WTC11 (cell line): ENCODE data around the gene NUDCD3. TPM values are rescaled to one million over a fixed set of nuclear protein-coding genes. Genes with fewer than 3 reads are reported as not detected.

Experiments
- ATAC-seq: fragments of 200-7000 bp; cut with Tn5 transposase; 2 replicates; pipeline ENCODE4 v1.10.0; 2021; ENCODE audit warnings: mild to moderate bottlenecking, moderate library complexity
- CTCF ChIA-PET: fragments of 300-600 bp; sonication (Branson Sonifier 250); formaldehyde crosslinking; loops from one replicate; lab custom pipeline; 2021; ENCODE audit warnings: antibody characterized with exemption; lab: Charles Lee
- POLR2A ChIA-PET: fragments of 350-600 bp; sonication (Branson Sonifier 250); formaldehyde crosslinking; loops from one replicate; lab custom pipeline; 2021; ENCODE audit warnings: antibody characterized with exemption; lab: Charles Lee
- DNase-seq: peaks from one replicate; pipeline ENCODE4 v3.0.0; 2021; ENCODE audit warnings: low spot score
- H3K27ac Mint-ChIP-seq: 2 replicates; pipeline ENCODE4 v1.8.0; 2021; ENCODE audit warnings: mixed read lengths
- H3K27me3 Mint-ChIP-seq: 2 replicates; pipeline ENCODE4 v1.8.0; 2021; ENCODE audit warnings: low read depth, mild to moderate bottlenecking, moderate library complexity, mixed read lengths
- H3K36me3 Mint-ChIP-seq: 2 replicates; pipeline ENCODE4 v1.8.0; 2021; ENCODE audit warnings: mixed read lengths
- H3K4me1 Mint-ChIP-seq: 2 replicates; pipeline ENCODE4 v1.8.0; 2022; ENCODE audit warnings: mixed read lengths
- H3K4me3 Mint-ChIP-seq: 2 replicates; pipeline ENCODE4 v1.8.0; 2021; ENCODE audit warnings: mild to moderate bottlenecking, moderate library complexity, mixed read lengths
- H3K9me3 Mint-ChIP-seq: 2 replicates; pipeline ENCODE4 v1.8.0; 2021; ENCODE audit warnings: mixed read lengths
- CBFB ChIP-seq: sonication (generic); formaldehyde crosslinking; IDR thresholded peaks from 2 replicates; pipeline ENCODE4 v1.8.1; 2022; ENCODE audit warnings: mild to moderate bottlenecking, low read depth, missing genetic modification reagents
- CREB1 ChIP-seq: sonication (generic); formaldehyde crosslinking; IDR thresholded peaks from 2 replicates; pipeline ENCODE4 v1.8.0; 2023; ENCODE audit warnings: mild to moderate bottlenecking, missing genetic modification reagents
- E2F5 ChIP-seq: sonication (generic); formaldehyde crosslinking; IDR thresholded peaks from 2 replicates; pipeline ENCODE4 v1.8.1; 2022; ENCODE audit warnings: mild to moderate bottlenecking, moderate library complexity, missing genetic modification reagents
- ESRRA ChIP-seq: sonication (generic); formaldehyde crosslinking; IDR thresholded peaks from 2 replicates; pipeline ENCODE4 v1.8.1; 2022; ENCODE audit warnings: mild to moderate bottlenecking, missing genetic modification reagents, borderline replicate concordance
- FOXJ3 ChIP-seq: sonication (generic); formaldehyde crosslinking; IDR thresholded peaks from 2 replicates; pipeline ENCODE4 v1.9.0; 2021; ENCODE audit warnings: missing genetic modification reagents, mild to moderate bottlenecking, borderline replicate concordance
- GABPB1 ChIP-seq: sonication (generic); formaldehyde crosslinking; IDR thresholded peaks from 2 replicates; pipeline ENCODE4 v1.8.1; 2023; ENCODE audit warnings: mild to moderate bottlenecking, missing genetic modification reagents
- IRF2 ChIP-seq: sonication (generic); formaldehyde crosslinking; IDR thresholded peaks from 2 replicates; pipeline ENCODE4 v1.8.0; 2022; ENCODE audit warnings: low read depth, missing genetic modification reagents, borderline replicate concordance
- JAZF1 ChIP-seq: fragments of 250-450 bp; sonication (Bioruptor Pico); IDR thresholded peaks from 2 replicates; pipeline ENCODE4 v1.9.0; 2021; ENCODE audit warnings: moderate library complexity, mild to moderate bottlenecking, inconsistent platforms
- MAX ChIP-seq: sonication (generic); formaldehyde crosslinking; IDR thresholded peaks from 2 replicates; pipeline ENCODE4 v1.8.0; 2022; ENCODE audit warnings: mild to moderate bottlenecking, missing genetic modification reagents
- MXD4 ChIP-seq: fragments of 250-450 bp; sonication (Bioruptor Pico); IDR thresholded peaks from 2 replicates; pipeline ENCODE4 v1.8.0; 2021; ENCODE audit warnings: mild to moderate bottlenecking, moderate library complexity, borderline replicate concordance
- RORB ChIP-seq: fragments of 250-450 bp; sonication (Bioruptor Pico); IDR thresholded peaks from 2 replicates; pipeline ENCODE4 v1.9.0; 2021; ENCODE audit warnings: mild to moderate bottlenecking
- TCF7 ChIP-seq: sonication (generic); formaldehyde crosslinking; IDR thresholded peaks from 2 replicates; pipeline ENCODE4 v1.8.0; 2022; ENCODE audit warnings: mild to moderate bottlenecking, low read depth, missing genetic modification reagents, moderate library complexity
- TEAD4 ChIP-seq: sonication (generic); formaldehyde crosslinking; IDR thresholded peaks from 2 replicates; pipeline ENCODE4 v1.8.0; 2022; ENCODE audit warnings: mild to moderate bottlenecking, missing genetic modification reagents
- ZBTB21 ChIP-seq: sonication (generic); formaldehyde crosslinking; IDR thresholded peaks from 2 replicates; pipeline ENCODE4 v1.8.1; 2023; ENCODE audit warnings: mild to moderate bottlenecking, missing genetic modification reagents, borderline replicate concordance
- ZNF219 ChIP-seq: sonication (generic); formaldehyde crosslinking; IDR thresholded peaks from 2 replicates; pipeline ENCODE4 v1.8.0; 2023; ENCODE audit warnings: missing genetic modification reagents, mild to moderate bottlenecking, borderline replicate concordance
- ZNF281 ChIP-seq: sonication (generic); formaldehyde crosslinking; IDR thresholded peaks from 2 replicates; pipeline ENCODE4 v1.8.0; 2023; ENCODE audit warnings: mild to moderate bottlenecking, missing genetic modification reagents
- total RNA-seq: library from RNA; stranded (reverse); gene quantifications from 3 replicates; pipeline ENCODE4 v1.2.3, GENCODE V29; 2021
- TF ChIP-seq, protein P1 (sequence below): sonication (generic); formaldehyde crosslinking; IDR thresholded peaks from 2 replicates; pipeline ENCODE4 v1.8.1; 2023; ENCODE audit warnings: mild to moderate bottlenecking, missing genetic modification reagents
- TF ChIP-seq, protein P2 (sequence below): fragments of 250-450 bp; sonication (Bioruptor Pico); IDR thresholded peaks from 2 replicates; pipeline ENCODE4 v2.1.2; 2022; ENCODE audit warnings: mild to moderate bottlenecking, moderate library complexity

The NUDCD3 gene
- total RNA-seq, 1 experiment from 2014 or later: 71.8 TPM

DNA sequence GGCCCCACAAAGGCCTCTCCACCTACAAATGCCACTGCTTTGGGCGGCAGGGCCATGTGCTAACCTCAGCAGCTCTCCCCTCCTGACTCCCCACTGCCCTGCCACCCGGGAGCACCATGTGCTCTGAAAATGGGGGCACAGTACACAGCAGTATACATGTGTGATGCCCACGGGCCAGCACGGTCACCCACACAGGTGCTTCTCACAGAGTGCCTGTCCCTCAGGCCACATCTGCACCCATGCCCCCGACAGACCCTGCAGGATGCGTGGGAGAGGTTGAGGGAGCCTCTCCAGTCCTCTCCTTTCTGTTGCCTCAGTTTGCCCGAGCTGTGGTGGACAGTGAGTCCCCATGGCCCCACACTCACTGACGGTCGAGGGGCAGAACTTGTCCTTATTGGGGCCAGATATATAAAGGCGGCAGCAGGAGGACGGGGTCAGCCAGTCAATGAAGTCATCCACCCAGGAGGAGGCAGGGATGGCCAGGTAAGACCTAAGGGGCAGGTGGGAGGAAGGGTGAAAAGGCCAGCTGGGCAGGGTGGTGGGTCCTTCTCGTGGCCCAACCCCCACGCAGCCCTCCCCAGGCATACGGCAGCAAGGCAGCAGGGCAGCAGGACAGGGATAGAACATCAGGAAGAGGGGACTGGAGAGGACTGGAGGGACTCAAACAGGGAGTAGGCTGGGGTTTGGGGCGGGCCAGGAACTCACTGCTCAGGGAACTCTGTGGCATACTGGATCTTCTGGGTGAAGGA lies 31.1 kb upstream of the NUDCD3 start:
- no peaks in the 10 kb centered on the region for H3K4me1 Mint-ChIP-seq
- no peak overlapping the region for H3K4me3 Mint-ChIP-seq
- ChIA-PET POLR2A (no interaction called here), CTCF (interaction anchor here (4.3 kb wide), 1 partner anchor 13 kb away, joined by 22 read pairs; no protein-coding TSS in a partner anchor)
- 0 out of 2 replicates have a peak, but pooled peaks cover 4% of the 10 kb centered on the region for H3K36me3 Mint-ChIP-seq
- H3K27ac Mint-ChIP-seq: no peak overlapping the region
- no peak for DNase-seq
- peaks cover 9% of the 10 kb centered on the region; the same call in 1 of the 2 replicates for H3K27me3 Mint-ChIP-seq
- TF ChIP-seq E2F5 (CRISPR knock-in tag) (no peak), TCF7 (CRISPR knock-in tag) (no peak), GABPB1 (CRISPR knock-in tag) (no peak), CREB1 (no peak), MXD4 (CRISPR knock-in tag) (no peak), MAX (CRISPR knock-in tag) (no peak)
- TF ChIP-seq, protein P1, sequence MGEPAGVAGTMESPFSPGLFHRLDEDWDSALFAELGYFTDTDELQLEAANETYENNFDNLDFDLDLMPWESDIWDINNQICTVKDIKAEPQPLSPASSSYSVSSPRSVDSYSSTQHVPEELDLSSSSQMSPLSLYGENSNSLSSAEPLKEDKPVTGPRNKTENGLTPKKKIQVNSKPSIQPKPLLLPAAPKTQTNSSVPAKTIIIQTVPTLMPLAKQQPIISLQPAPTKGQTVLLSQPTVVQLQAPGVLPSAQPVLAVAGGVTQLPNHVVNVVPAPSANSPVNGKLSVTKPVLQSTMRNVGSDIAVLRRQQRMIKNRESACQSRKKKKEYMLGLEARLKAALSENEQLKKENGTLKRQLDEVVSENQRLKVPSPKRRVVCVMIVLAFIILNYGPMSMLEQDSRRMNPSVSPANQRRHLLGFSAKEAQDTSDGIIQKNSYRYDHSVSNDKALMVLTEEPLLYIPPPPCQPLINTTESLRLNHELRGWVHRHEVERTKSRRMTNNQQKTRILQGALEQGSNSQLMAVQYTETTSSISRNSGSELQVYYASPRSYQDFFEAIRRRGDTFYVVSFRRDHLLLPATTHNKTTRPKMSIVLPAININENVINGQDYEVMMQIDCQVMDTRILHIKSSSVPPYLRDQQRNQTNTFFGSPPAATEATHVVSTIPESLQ (CRISPR knock-in tag): no peak
- ATAC-seq: no peak
- peaks cover 9% of the 10 kb centered on the region for H3K9me3 Mint-ChIP-seq

DNA sequence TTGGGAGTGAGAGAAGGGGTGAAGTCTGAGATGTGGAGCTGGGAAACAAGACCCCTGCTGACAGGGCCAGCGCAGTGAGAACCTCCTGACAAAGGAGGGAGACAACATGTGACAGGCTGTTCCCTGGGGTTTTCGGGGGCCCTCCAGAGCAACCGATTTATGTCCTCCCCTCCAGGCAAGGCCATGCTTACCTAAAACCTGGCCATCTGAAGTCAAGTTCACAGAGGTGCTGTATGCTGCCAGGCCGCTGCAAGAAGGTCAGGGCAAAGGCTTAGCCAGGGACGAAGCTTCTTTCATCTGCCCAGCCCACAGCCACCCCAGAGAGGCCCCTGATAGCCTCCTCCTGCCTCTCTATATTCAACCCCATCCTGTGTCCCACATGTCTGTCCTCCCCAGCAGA lies 30.1 kb upstream of the NUDCD3 start:
- DNase-seq (no peak), ATAC-seq (no peak)
- H3K4me1 Mint-ChIP-seq: no peaks in the 10 kb centered on the region
- peaks cover 5% of the 10 kb centered on the region for H3K9me3 Mint-ChIP-seq
- TF ChIP-seq CBFB (CRISPR knock-in tag) (no peak), FOXJ3 (CRISPR knock-in tag) (no peak), ESRRA (CRISPR knock-in tag) (no peak), ZNF281 (CRISPR knock-in tag) (no peak), ZNF219 (CRISPR knock-in tag) (no peak), IRF2 (CRISPR knock-in tag) (no peak), RORB (CRISPR knock-in tag) (no peak), MXD4 (CRISPR knock-in tag) (no peak), ZBTB21 (CRISPR knock-in tag) (no peak), TEAD4 (CRISPR knock-in tag) (no peak), JAZF1 (CRISPR knock-in tag) (no peak)
- TF ChIP-seq, protein P2, sequence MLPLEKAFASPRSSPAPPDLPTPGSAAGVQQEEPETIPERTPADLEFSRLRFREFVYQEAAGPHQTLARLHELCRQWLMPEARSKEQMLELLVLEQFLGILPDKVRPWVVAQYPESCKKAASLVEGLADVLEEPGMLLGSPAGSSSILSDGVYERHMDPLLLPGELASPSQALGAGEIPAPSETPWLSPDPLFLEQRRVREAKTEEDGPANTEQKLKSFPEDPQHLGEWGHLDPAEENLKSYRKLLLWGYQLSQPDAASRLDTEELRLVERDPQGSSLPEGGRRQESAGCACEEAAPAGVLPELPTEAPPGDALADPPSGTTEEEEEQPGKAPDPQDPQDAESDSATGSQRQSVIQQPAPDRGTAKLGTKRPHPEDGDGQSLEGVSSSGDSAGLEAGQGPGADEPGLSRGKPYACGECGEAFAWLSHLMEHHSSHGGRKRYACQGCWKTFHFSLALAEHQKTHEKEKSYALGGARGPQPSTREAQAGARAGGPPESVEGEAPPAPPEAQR (CRISPR knock-in tag): no peak
- peaks cover 9% of the 10 kb centered on the region; the same call in 1 of the 2 replicates for H3K27me3 Mint-ChIP-seq
- H3K4me3 Mint-ChIP-seq: no peak overlapping the region
- no peaks in the 10 kb centered on the region for H3K36me3 Mint-ChIP-seq
- POLR2A ChIA-PET: no interaction called here
- CTCF ChIA-PET: interaction anchor here (4.3 kb wide), 1 partner anchor 14 kb away, joined by 22 read pairs; no protein-coding TSS in a partner anchor
- H3K27ac Mint-ChIP-seq: no peak overlapping the region
